Measurements from ENCODE around the gene KIF2A.

Gene KIF2A

GRCh38 chr5:62308439-62308838, 2.4 kb downstream of the KIF2A start:
- peak overlapping the region; percentile 98 for H3K4me3 Mint-ChIP-seq
- H3K36me3 Mint-ChIP-seq, result peaks cover 86% of the 10 kb centered on the region
- DNase-seq (ENCODE audit: low spot score in 2 of 2), result no peak
- ATAC-seq, result no peak
- H3K9me3 Mint-ChIP-seq, result no peaks in the 10 kb centered on the region
- peaks cover 64% of the 10 kb centered on the region for H3K4me1 Mint-ChIP-seq
- H3K27ac Mint-ChIP-seq, result peak overlapping the region; percentile 98

GRCh38 chr5:62309107-62309506, 3.1 kb downstream of the KIF2A start:
- H3K36me3 Mint-ChIP-seq, result peaks cover 93% of the 10 kb centered on the region
- H3K27ac Mint-ChIP-seq, result peak overlapping the region; percentile 98
- H3K4me3 Mint-ChIP-seq, result peak overlapping the region; percentile 98
- H3K4me1 Mint-ChIP-seq, result peaks cover 67% of the 10 kb centered on the region
- H3K9me3 Mint-ChIP-seq, result no peaks in the 10 kb centered on the region
- DNase-seq (ENCODE audit: low spot score in 2 of 2) (no peak), ATAC-seq (no peak)

GRCh38 chr5:62310426-62311143, 4.6 kb downstream of the KIF2A start:
- peaks cover 98% of the 10 kb centered on the region for H3K36me3 Mint-ChIP-seq
- DNase-seq (ENCODE audit: low spot score in 2 of 2), result no peak
- ATAC-seq, result no peak
- H3K4me1 Mint-ChIP-seq, result peaks cover 72% of the 10 kb centered on the region
- H3K9me3 Mint-ChIP-seq, result no peaks in the 10 kb centered on the region
- H3K4me3 Mint-ChIP-seq, result peak overlapping the region; percentile 98
- peak overlapping the region; percentile 89 for H3K27ac Mint-ChIP-seq

GRCh38 chr5:62312036-62312435, 6.0 kb downstream of the KIF2A start:
- peak; percentile 57 for ATAC-seq
- Mint-ChIP-seq H3K4me1 (peaks cover 79% of the 10 kb centered on the region), H3K9me3 (no peaks in the 10 kb centered on the region), H3K27ac (peak overlapping the region; percentile 89), H3K4me3 (peak overlapping the region; percentile 98), H3K36me3 (peaks cover 100% of the 10 kb centered on the region)
- no peak for DNase-seq (ENCODE audit: low spot score in 2 of 2)

GRCh38 chr5:62312674-62313073, 6.7 kb downstream of the KIF2A start:
- no peaks in the 10 kb centered on the region for H3K9me3 Mint-ChIP-seq
- H3K4me3 Mint-ChIP-seq, result peak overlapping the region; percentile 98
- peaks cover 80% of the 10 kb centered on the region for H3K4me1 Mint-ChIP-seq
- peaks cover 100% of the 10 kb centered on the region for H3K36me3 Mint-ChIP-seq
- peak overlapping the region; percentile 89 for H3K27ac Mint-ChIP-seq
- ATAC-seq (no peak), DNase-seq (ENCODE audit: low spot score in 2 of 2) (no peak)

GRCh38 chr5:62314213-62314830, 8.3 kb downstream of the KIF2A start:
- Mint-ChIP-seq H3K36me3 (peaks cover 100% of the 10 kb centered on the region), H3K4me3 (peak overlapping the region; percentile 98), H3K27ac (peak overlapping the region; percentile 76), H3K9me3 (no peaks in the 10 kb centered on the region), H3K4me1 (peaks cover 85% of the 10 kb centered on the region)
- DNase-seq (ENCODE audit: low spot score in 2 of 2) (no peak), ATAC-seq (no peak)

GRCh38 chr5:62315376-62316175, 9.6 kb downstream of the KIF2A start:
- Mint-ChIP-seq H3K36me3 (peaks cover 100% of the 10 kb centered on the region), H3K27ac (peak overlapping the region; percentile 81), H3K4me1 (peaks cover 85% of the 10 kb centered on the region), H3K4me3 (peak overlapping the region; percentile 98), H3K9me3 (no peaks in the 10 kb centered on the region)
- ATAC-seq (no peak), DNase-seq (ENCODE audit: low spot score in 2 of 2) (no peak)

GRCh38 chr5:62316176-62316502, 10.1 kb downstream of the KIF2A start:
- ATAC-seq (no peak), DNase-seq (ENCODE audit: low spot score in 2 of 2) (no peak)
- Mint-ChIP-seq H3K4me1 (peaks cover 85% of the 10 kb centered on the region), H3K27ac (peak overlapping the region; percentile 8), H3K36me3 (peaks cover 100% of the 10 kb centered on the region), H3K4me3 (peak overlapping the region; percentile 36), H3K9me3 (no peaks in the 10 kb centered on the region)

- DNase-seq (ENCODE audit: low spot score in 2 of 2), result no peak
- Mint-ChIP-seq H3K36me3 (peaks cover 100% of the 10 kb centered on the region), H3K9me3 (no peaks in the 10 kb centered on the region), H3K4me3 (peak overlapping the region; percentile 46), H3K4me1 (peaks cover 85% of the 10 kb centered on the region), H3K27ac (no peak overlapping the region)
- no peak for ATAC-seq
These were observed 11.8 kb downstream of the KIF2A start for GRCh38 chr5:62317810-62318209.

GRCh38 chr5:62322484-62322883, 16.5 kb downstream of the KIF2A start:
- Mint-ChIP-seq H3K36me3 (peaks cover 100% of the 10 kb centered on the region), H3K4me1 (peaks cover 90% of the 10 kb centered on the region)
- no peak for ATAC-seq

GRCh38 chr5:62326302-62326701, 20.3 kb downstream of the KIF2A start:
- Mint-ChIP-seq H3K9me3 (no peaks in the 10 kb centered on the region), H3K4me1 (peaks cover 84% of the 10 kb centered on the region), H3K27ac (peak overlapping the region; percentile 86), H3K4me3 (peak overlapping the region; percentile 13), H3K36me3 (peaks cover 100% of the 10 kb centered on the region)
- DNase-seq (ENCODE audit: low spot score in 2 of 2) (no peak), ATAC-seq (peak; percentile 63)

More at GRCh38 chr5:62322484-62322883, 16.5 kb downstream of the KIF2A start:
- H3K27ac Mint-ChIP-seq, result no peak overlapping the region
- H3K4me3 Mint-ChIP-seq, result no peak overlapping the region
- DNase-seq (ENCODE audit: low spot score in 2 of 2), result no peak
- H3K9me3 Mint-ChIP-seq, result no peaks in the 10 kb centered on the region

GRCh38 chr5:62326702-62327101, 20.7 kb downstream of the KIF2A start:
- Mint-ChIP-seq H3K36me3 (peaks cover 100% of the 10 kb centered on the region), H3K9me3 (no peaks in the 10 kb centered on the region), H3K4me1 (peaks cover 83% of the 10 kb centered on the region), H3K4me3 (peak overlapping the region; percentile 13), H3K27ac (peak overlapping the region; percentile 86)
- ATAC-seq (no peak), DNase-seq (ENCODE audit: low spot score in 2 of 2) (no peak)

- ATAC-seq (peak; percentile 24), DNase-seq (ENCODE audit: low spot score in 2 of 2) (no peak)
- H3K36me3 Mint-ChIP-seq, result peaks cover 100% of the 10 kb centered on the region
- no peaks in the 10 kb centered on the region for H3K9me3 Mint-ChIP-seq
- peaks cover 77% of the 10 kb centered on the region for H3K4me1 Mint-ChIP-seq
- H3K4me3 Mint-ChIP-seq, result peak overlapping the region; percentile 13
- H3K27ac Mint-ChIP-seq, result peak overlapping the region; percentile 86
These were observed 21.4 kb downstream of the KIF2A start for GRCh38 chr5:62327138-62328053.

GRCh38 chr5:62328772-62329491, 22.9 kb downstream of the KIF2A start:
- Mint-ChIP-seq H3K4me1 (peaks cover 82% of the 10 kb centered on the region), H3K4me3 (peak overlapping the region; percentile 55)

More at GRCh38 chr5:62328772-62329491, 22.9 kb downstream of the KIF2A start:
- DNase-seq (ENCODE audit: low spot score in 2 of 2), result no peak
- Mint-ChIP-seq H3K9me3 (no peaks in the 10 kb centered on the region), H3K36me3 (peaks cover 100% of the 10 kb centered on the region), H3K27ac (peak overlapping the region; percentile 90)
- peak; percentile 51 for ATAC-seq
